ENCODE data around the gene PRR33. TPM values are rescaled to one million over a fixed set of nuclear protein-coding genes. Genes with fewer than 3 reads are reported as not detected.

Gene PRR33
- total and polyA plus RNA-seq, 8 donors: not detected

- H3K9me3 ChIP-seq: no peaks in the 10 kb centered on the region
- TF ChIP-seq CTCF (IDR thresholded peaks at IDR 0.05): no peak
- H3K27ac ChIP-seq: no peak overlapping the region
- H3K36me3 ChIP-seq: no peaks in the 10 kb centered on the region
- no peak for FAIRE-seq
- DNase-seq: peak in 3 of 6 donors; percentile 15 to 62 (median 54)
- H3K27me3 ChIP-seq: no peaks in the 10 kb centered on the region
- no peak for ATAC-seq
- peaks cover 5 to 12% (median 5%) of the 10 kb centered on the region in 3 donors for H3K4me1 ChIP-seq
- WGBS, 2 donors: 66 to 69% methylated on average over 11 of the region's 11 CpGs
- H3K4me3 ChIP-seq: no peak overlapping the region
- intact Hi-C loops (cut with DNase I): no loop called here
Measured at GRCh38 chr11:1873048-1873812, 18.5 kb downstream of the PRR33 start.

GRCh38 chr11:1872267-1872985, 19.3 kb downstream of the PRR33 start:
- no peak for TF ChIP-seq CTCF (IDR thresholded peaks at IDR 0.05)
- H3K4me1 ChIP-seq: peaks cover 5 to 12% (median 5%) of the 10 kb centered on the region in 3 donors
- FAIRE-seq: no peak
- intact Hi-C loops (cut with DNase I): no loop called here
- ATAC-seq: no peak
- H3K9me3 ChIP-seq: no peaks in the 10 kb centered on the region
- peak in 3 of 6 donors; percentile 17 to 47 (median 37) for DNase-seq
- 82 to 85% methylated on average over 24 to 25 of the region's 25 CpGs for WGBS, 2 donors
- no peaks in the 10 kb centered on the region for H3K36me3 ChIP-seq
- no peak overlapping the region for H3K27ac ChIP-seq
- no peaks in the 10 kb centered on the region for H3K27me3 ChIP-seq
- no peak overlapping the region for H3K4me3 ChIP-seq

- no peaks in the 10 kb centered on the region for H3K27me3 ChIP-seq
- no peak overlapping the region for H3K4me3 ChIP-seq
- peaks cover 5 to 12% (median 5%) of the 10 kb centered on the region in 3 donors for H3K4me1 ChIP-seq
- H3K27ac ChIP-seq: no peak overlapping the region
- DNase-seq (peak in 3 of 6 donors; percentile 35 to 64 (median 54)), FAIRE-seq (no peak), ATAC-seq (no peak)
- WGBS, 2 donors: 82 to 86% methylated on average over 15 of the region's 15 CpGs
- intact Hi-C loops (cut with DNase I): no loop called here
- TF ChIP-seq CTCF (IDR thresholded peaks at IDR 0.05): no peak
- H3K9me3 ChIP-seq: no peaks in the 10 kb centered on the region
- H3K36me3 ChIP-seq: no peaks in the 10 kb centered on the region
Measured at GRCh38 chr11:1871531-1871930, 20.2 kb downstream of the PRR33 start.

GRCh38 chr11:1870721-1871466, 20.8 kb downstream of the PRR33 start:
- peak; percentile 70 to 85 (median 79) for ATAC-seq
- WGBS, 2 donors: 38 to 40% methylated on average over 49 to 50 of the region's 50 CpGs

More at GRCh38 chr11:1870721-1871466, 20.8 kb downstream of the PRR33 start:
- no peaks in the 10 kb centered on the region for H3K27me3 ChIP-seq
- H3K4me1 ChIP-seq: peaks cover 5 to 12% (median 5%) of the 10 kb centered on the region in 3 donors
- DNase-seq (peak in 5 of 6 donors; percentile 64 to 87 (median 73)), FAIRE-seq (no peak)
- TF ChIP-seq CTCF (IDR thresholded peaks at IDR 0.05): no peak
- no peaks in the 10 kb centered on the region for H3K36me3 ChIP-seq
- intact Hi-C loops (cut with DNase I): no loop called here
- H3K9me3 ChIP-seq: no peaks in the 10 kb centered on the region
- no peak overlapping the region for H3K27ac ChIP-seq
- peak overlapping the region in 1 of 4 donors; percentile 14 for H3K4me3 ChIP-seq
